Epithelial cell of proximal tubule (primary cell): Measurements from ENCODE around the gene DDHD1. TPM values are rescaled to one million over a fixed set of nuclear protein-coding genes. Genes with fewer than 3 reads are reported as not detected.

Experiments used
- DNase-seq: peaks from one replicate; pipeline ENCODE4 v3.0.0-alpha.2; 2011; ENCODE audit warnings: low read depth
- H3K4me3 ChIP-seq: 2 replicates; pipeline ENCODE4 v1.5.1; 2011; ENCODE audit warnings: low read depth, mild to moderate bottlenecking, low read length
- total RNA-seq: library from RNA; depleted of rRNA; stranded (reverse); fragments of >200 nt; gene quantifications from 2 replicates; pipeline ENCODE4 v1.2.3, GENCODE V29; 2015
- TF ChIP-seq, protein P1 (sequence below): conservative IDR thresholded peaks from 2 replicates; pipeline ENCODE4 v1.5.1; 2012; ENCODE audit warnings: low read depth, mild to moderate bottlenecking, low read length

DDHD1 gene
- 4.1 and 7.1 TPM in 2 replicates for total RNA-seq

DNA sequence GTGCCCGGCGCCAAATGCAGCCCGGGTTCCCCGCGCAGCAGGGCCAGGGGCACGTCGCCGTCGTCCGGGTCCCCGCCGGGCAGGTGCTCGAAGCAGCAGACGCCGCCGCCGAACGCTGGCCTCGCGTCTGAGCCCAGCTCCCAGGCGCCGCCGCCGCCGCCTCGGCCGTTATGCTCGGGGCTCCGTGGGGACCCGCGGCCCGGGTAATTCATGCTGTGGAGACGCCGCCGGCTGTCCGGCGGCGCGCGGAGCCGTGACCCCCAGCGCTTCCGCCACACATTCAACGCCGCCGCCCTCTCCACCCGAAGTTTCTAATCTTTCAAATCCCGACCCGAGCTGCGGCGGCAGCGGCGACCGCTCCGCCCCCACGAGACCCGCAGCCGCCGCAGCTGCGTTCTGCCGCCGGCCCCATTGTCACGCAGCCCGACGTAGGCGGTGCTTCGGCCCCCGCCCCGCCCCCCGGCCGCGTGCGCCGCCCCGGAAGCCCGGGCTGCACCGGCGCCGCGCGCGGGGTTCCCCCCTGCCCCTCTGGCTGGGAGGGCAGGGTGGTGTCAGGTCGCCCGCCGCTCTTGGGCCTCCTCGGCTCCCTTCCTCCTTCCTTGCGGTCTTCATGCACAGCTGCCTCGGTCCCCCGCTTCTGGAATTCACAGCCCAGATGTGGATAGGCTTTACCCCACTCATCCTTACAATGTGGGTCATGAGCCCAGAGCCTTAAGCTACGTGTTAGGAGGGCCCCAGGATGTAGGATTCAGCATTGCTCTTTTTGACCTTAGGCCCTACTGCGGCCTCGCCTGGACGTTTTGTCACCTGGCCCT lies at the start of gene DDHD1:
Gene DDHD1 (minus strand): TSS at position 437 of the 815 bp plus-strand sequence. CDS start 225 bp downstream, at position 212.
- no peak for DNase-seq
- TF ChIP-seq, protein P1, sequence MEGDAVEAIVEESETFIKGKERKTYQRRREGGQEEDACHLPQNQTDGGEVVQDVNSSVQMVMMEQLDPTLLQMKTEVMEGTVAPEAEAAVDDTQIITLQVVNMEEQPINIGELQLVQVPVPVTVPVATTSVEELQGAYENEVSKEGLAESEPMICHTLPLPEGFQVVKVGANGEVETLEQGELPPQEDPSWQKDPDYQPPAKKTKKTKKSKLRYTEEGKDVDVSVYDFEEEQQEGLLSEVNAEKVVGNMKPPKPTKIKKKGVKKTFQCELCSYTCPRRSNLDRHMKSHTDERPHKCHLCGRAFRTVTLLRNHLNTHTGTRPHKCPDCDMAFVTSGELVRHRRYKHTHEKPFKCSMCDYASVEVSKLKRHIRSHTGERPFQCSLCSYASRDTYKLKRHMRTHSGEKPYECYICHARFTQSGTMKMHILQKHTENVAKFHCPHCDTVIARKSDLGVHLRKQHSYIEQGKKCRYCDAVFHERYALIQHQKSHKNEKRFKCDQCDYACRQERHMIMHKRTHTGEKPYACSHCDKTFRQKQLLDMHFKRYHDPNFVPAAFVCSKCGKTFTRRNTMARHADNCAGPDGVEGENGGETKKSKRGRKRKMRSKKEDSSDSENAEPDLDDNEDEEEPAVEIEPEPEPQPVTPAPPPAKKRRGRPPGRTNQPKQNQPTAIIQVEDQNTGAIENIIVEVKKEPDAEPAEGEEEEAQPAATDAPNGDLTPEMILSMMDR, result no peak

DNA sequence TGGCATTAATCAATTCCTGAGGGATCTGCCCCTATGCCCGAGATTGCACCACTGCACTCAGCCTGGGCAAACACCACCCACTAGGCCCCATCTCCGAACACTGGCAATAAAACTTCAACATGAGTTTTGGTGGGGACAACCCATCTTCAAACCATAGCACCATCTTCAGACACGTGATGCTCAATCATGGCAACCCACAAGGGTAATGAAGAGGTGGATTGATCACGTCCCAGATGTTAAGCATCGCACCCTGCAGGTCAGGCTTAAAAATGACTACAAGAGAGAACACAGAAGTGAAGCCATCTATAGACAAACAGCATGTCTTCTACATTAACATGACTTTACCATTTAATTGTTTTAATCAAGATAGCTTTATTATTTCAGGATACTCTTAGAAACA lies 42.8 kb upstream of the DDHD1 start:
- no peak for DNase-seq
- no peak overlapping the region for H3K4me3 ChIP-seq
- TF ChIP-seq, protein P1, result no peak

More for the DNA sequence above, at the start of gene DDHD1:
- H3K4me3 ChIP-seq, result peak within 1 kb of the TSS; percentile 86

DNA sequence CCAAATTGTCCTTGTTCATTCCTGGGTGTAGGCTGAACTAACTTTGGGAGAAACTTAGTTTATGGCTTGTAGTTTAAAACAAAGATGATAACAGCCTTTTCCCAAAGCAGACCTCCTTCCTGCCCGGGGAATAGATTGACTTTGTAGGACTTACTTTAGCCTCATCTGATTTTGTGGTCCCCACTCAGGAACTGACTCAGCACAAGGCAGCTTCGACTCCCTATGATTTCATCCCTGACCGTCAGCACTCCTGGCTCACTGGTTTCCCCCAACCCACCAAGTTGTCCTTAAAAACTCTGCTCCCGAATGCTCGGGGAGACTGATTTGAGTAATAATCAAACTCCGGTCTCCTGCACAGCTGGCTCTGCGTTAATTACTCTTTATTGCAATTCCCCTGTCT lies 40.1 kb upstream of the DDHD1 start:
- H3K4me3 ChIP-seq, result no peak overlapping the region
- no peak for DNase-seq
- TF ChIP-seq, protein P1, result no peak

DNA sequence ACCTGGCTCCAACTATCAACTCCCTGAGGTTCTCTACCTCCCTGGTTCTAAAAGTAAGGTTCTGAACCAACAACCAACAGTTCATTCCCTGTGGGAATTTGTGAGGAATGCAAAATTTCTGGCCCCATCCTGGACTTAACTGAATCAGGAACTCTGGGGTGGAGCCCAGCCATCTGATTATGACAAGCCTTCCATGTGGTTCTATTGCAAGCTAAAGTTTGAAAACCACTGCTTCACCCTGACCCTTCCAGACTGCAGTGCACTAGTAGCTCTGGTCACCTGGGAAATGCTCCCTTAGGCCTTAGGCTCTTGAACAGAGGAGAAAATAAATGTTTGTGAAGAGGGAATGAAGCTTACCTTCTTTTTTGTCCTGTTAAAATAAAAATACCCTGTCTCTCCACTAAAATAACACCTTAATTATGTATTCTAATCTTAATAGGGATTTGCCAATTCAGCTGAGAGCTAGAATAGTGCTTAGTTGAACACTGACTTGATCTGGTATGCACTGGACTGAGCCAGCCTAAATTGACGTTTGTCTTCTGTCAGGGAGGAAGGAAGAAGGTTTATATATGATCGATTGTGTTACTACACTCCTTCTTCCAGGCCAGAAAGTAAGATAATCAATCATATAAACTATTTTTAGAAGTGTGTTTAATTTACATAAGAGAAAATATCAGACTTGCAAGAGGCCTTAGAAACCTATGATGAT lies 39.1 kb upstream of the DDHD1 start:
- no peak overlapping the region for H3K4me3 ChIP-seq
- no peak for DNase-seq
- TF ChIP-seq, protein P1, result no peak

DNA sequence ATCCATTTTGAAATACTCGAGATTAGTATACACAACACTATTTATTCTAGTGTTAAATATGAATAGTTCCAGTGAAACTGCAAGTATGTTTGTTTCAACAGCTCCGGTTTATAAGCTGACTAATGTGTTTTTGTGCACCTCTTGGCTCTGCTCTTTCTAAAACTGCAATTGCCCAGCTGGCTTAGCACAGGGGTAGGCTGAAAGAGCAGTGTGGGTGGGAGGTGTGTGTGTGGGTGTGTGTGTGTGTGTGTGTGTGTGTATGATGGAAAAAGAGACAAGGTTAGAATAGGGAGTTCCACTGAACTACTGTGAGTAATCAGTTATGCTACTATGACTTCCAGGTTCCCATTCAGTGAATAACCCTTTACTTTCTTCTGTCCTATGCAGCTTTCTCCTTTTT lies 37.8 kb upstream of the DDHD1 start:
- DNase-seq, result no peak
- TF ChIP-seq, protein P1, result no peak
- no peak overlapping the region for H3K4me3 ChIP-seq

DNA sequence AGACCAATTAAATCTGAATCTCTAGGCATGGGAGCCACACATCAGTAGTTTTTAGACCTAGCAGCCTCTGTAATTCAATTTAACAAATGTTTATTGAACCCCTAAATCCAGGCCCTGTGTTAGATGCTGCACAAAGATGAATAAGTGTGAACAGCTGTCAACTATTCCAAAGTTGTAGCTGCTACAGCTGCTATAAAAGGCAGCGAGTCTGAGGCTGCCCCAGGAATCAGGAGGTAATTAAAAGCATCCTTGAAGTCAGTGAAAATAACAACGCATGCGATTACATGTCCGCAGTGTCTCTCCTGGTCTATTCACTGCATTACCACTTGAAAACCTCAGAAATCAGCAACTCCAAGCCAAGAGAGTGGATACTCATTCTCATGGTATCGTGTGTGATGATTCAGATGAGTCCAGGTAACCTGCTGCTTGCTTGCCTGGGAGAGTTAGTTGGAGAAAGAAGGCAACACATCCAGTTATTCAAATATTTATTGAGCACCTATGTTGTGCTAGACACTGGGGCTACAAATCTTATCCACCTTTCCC lies 34.9 kb upstream of the DDHD1 start:
- DNase-seq, result no peak
- TF ChIP-seq, protein P1, result no peak
- H3K4me3 ChIP-seq, result no peak overlapping the region
